Activated T-cell treated with anti-CD3 and anti-CD28 coated beads, Interleukin-2, amount 50 U/mL, for 4 hours (primary cell): ENCODE results near the gene OR6B3. TPM values are rescaled to one million over a fixed set of nuclear protein-coding genes. Genes with fewer than 3 reads are reported as not detected.
"Not testable (repeated sequence)": the region's sequence is repeated elsewhere in the genome, so short reads cannot be mapped to it uniquely, and the experiment has no call there.

Experiments used
- ATAC-seq, 2 donors: fragments of 200-7000 bp; cut with Tn5 transposase; one replicate each; pipeline ENCODE4 v1.10.0; 2021
- DNase-seq: peaks from one replicate; pipeline ENCODE4 v3.0.0-alpha.2; 2020
- H3K27me3 Mint-ChIP-seq: one replicate; pipeline ENCODE4 v1.8.0; 2021; ENCODE audit warnings: low read depth, mixed read lengths
- H3K36me3 Mint-ChIP-seq: one replicate; pipeline ENCODE4 v1.8.0; 2022; ENCODE audit warnings: mixed read lengths; ENCODE audit not compliant: insufficient read depth
- H3K4me1 Mint-ChIP-seq: one replicate; pipeline ENCODE4 v1.8.0; 2021; ENCODE audit warnings: low read depth, mixed read lengths
- H3K4me3 Mint-ChIP-seq: one replicate; pipeline ENCODE4 v1.8.0; 2021; ENCODE audit warnings: mild to moderate bottlenecking, moderate library complexity, mixed read lengths
- H3K9me3 Mint-ChIP-seq: one replicate; pipeline ENCODE4 v1.8.0; 2021; ENCODE audit warnings: mixed read lengths
- total RNA-seq, 3 donors: library from RNA; stranded (reverse); gene quantifications; one replicate each; pipeline ENCODE4 v1.2.1, GENCODE V29; 2021

Gene OR6B3
- total RNA-seq, 3 donors from 2014 or later = not detected

DNA sequence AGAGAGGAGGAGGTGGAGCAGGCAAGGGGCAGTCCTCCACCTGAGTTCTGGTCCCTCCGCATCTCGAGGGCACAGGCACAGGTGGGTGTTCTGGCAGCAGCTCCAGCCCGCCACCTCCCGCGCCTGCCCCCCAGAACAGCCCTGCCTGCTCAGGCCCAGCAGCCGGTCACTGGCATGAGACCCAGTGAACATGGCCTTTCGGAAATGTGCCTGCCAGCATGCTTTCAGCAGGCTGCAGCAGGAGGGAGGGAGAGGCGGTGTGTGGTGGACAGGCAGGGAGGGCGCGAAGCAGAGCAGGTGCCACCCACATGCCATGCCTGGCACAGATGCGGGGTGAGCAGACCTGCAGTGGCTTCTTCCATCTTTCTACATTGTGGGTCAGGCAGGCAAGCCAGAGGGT, 3.4 kb upstream of the OR6B3 start:
- H3K4me1 Mint-ChIP-seq = no peaks in the 10 kb centered on the region
- ATAC-seq (no peak), DNase-seq (no peak)
- H3K36me3 Mint-ChIP-seq = no peaks in the 10 kb centered on the region
- H3K27me3 Mint-ChIP-seq = peaks cover 50% of the 10 kb centered on the region
- no peak overlapping the region for H3K4me3 Mint-ChIP-seq
- no peaks in the 10 kb centered on the region for H3K9me3 Mint-ChIP-seq

DNA sequence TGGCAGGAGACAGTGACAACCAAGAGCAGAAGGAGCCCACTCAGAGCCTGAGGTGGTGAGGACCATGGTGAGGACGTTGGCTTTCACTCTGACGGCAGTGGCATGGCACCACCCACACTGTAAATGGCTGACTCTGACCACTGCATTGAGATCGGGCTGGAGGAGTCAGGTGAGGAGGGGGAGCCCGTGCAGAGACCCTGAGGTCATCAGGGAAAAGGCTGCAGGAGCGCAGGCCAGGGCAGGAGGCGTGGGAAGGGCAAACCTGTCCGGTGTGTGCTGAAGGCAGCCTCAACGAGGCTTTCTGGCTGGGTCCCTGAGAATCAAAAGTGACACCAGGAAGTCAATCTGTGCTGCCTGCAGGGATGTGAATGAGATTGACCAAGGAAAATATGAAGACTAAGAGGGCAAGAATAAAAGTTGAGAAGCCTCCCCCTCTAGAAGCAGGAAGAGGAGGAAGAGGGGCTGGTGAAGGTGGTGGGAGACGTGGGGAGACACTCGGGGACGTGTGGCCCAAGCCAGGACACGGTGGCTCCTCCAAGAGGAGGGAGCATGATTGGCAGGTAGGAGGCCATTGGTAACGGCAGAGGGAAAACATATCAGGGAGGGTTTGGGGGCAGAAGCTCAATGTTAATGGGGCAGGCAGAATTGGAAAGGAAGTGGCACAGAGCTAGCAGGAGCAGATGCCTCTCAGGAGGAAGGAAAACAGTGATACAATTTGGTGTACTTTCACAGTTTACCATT, 2.0 kb upstream of the OR6B3 start:
- no peak for ATAC-seq
- Mint-ChIP-seq H3K27me3 (peaks cover 50% of the 10 kb centered on the region), H3K4me3 (no peak overlapping the region)

GRCh38 chr2:240052524-240052923, 797 bp downstream of the OR6B3 start:
- H3K4me1 Mint-ChIP-seq = no peaks in the 10 kb centered on the region
- H3K27me3 Mint-ChIP-seq = peaks cover 47% of the 10 kb centered on the region
- no peak for DNase-seq
- no peaks in the 10 kb centered on the region for H3K36me3 Mint-ChIP-seq
- ATAC-seq = no peak
- H3K4me3 Mint-ChIP-seq = no peak overlapping the region
- no peaks in the 10 kb centered on the region for H3K9me3 Mint-ChIP-seq

More for the DNA sequence above, 2.0 kb upstream of the OR6B3 start:
- no peak for DNase-seq
- H3K36me3 Mint-ChIP-seq = no peaks in the 10 kb centered on the region
- H3K4me1 Mint-ChIP-seq = no peaks in the 10 kb centered on the region
- H3K9me3 Mint-ChIP-seq = no peaks in the 10 kb centered on the region

DNA sequence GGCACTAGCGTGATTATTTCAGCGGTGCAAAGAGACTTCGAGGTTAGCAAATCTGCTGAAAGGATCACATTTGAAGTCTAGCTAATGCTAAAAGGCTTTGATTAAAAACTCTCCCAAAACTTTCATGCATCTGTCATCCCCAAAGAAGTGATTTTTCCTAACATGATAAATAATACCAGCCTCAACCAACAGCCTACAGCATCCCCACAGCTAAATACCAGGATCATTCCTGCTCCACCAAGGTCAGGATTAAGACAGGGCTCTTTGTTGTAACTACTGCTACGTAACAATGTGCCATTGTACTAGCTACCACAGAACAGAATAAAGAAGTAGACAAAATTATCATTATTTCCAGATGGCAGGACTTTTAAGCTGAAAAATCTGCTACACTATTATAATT, 1.6 kb downstream of the OR6B3 start:
- Mint-ChIP-seq H3K4me1 (no peaks in the 10 kb centered on the region), H3K27me3 (peaks cover 49% of the 10 kb centered on the region), H3K9me3 (no peaks in the 10 kb centered on the region), H3K36me3 (no peaks in the 10 kb centered on the region), H3K4me3 (no peak overlapping the region)
- no peak for ATAC-seq
- no peak for DNase-seq

DNA sequence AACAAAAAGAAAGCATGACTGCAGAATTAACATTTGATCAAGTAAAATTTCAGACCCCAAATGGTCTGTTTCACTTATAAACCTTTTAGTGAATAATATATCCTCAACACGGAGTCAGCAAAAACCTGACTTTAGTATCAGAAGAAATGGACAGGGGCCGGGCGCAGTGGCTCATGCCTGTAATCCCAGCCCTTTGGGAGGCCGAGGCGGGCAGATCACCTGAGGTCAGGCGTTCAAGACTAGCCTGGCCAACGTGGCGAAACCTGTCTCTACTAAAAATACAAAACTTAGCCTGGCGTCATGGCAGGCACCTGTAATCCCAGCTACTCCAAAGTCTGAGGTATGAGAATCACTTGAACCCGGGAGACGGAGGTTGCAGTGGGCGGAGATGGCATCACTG, 3.0 kb downstream of the OR6B3 start:
- DNase-seq = no peak
- ATAC-seq = no peak
- no peaks in the 10 kb centered on the region for H3K9me3 Mint-ChIP-seq
- no peak overlapping the region for H3K4me3 Mint-ChIP-seq
- peaks cover 43% of the 10 kb centered on the region for H3K27me3 Mint-ChIP-seq
- H3K4me1 Mint-ChIP-seq = no peaks in the 10 kb centered on the region
- no peaks in the 10 kb centered on the region for H3K36me3 Mint-ChIP-seq

- no peaks in the 10 kb centered on the region for H3K9me3 Mint-ChIP-seq
These were observed 5.1 kb downstream of the OR6B3 start for GRCh38 chr2:240048237-240048636.

GRCh38 chr2:240045098-240045497, 8.2 kb downstream of the OR6B3 start:
- no peaks in the 10 kb centered on the region for H3K9me3 Mint-ChIP-seq
- no peak for DNase-seq
- H3K4me3 Mint-ChIP-seq = no peak overlapping the region
- peaks cover 38% of the 10 kb centered on the region for H3K27me3 Mint-ChIP-seq
- H3K36me3 Mint-ChIP-seq = no peaks in the 10 kb centered on the region
- H3K4me1 Mint-ChIP-seq = no peaks in the 10 kb centered on the region
- ATAC-seq = no peak

More at GRCh38 chr2:240048237-240048636, 5.1 kb downstream of the OR6B3 start:
- Mint-ChIP-seq H3K4me3 (no peak overlapping the region), H3K27me3 (peaks cover 40% of the 10 kb centered on the region), H3K4me1 (no peaks in the 10 kb centered on the region), H3K36me3 (no peaks in the 10 kb centered on the region)
- DNase-seq (no peak), ATAC-seq (no peak)

GRCh38 chr2:240044096-240044495, 9.2 kb downstream of the OR6B3 start:
- not testable (repeated sequence) for ATAC-seq, H3K9me3 Mint-ChIP-seq, H3K4me3 Mint-ChIP-seq, DNase-seq, H3K4me1 Mint-ChIP-seq, H3K36me3 Mint-ChIP-seq
- peaks cover 35% of the 10 kb centered on the region for H3K27me3 Mint-ChIP-seq

DNA sequence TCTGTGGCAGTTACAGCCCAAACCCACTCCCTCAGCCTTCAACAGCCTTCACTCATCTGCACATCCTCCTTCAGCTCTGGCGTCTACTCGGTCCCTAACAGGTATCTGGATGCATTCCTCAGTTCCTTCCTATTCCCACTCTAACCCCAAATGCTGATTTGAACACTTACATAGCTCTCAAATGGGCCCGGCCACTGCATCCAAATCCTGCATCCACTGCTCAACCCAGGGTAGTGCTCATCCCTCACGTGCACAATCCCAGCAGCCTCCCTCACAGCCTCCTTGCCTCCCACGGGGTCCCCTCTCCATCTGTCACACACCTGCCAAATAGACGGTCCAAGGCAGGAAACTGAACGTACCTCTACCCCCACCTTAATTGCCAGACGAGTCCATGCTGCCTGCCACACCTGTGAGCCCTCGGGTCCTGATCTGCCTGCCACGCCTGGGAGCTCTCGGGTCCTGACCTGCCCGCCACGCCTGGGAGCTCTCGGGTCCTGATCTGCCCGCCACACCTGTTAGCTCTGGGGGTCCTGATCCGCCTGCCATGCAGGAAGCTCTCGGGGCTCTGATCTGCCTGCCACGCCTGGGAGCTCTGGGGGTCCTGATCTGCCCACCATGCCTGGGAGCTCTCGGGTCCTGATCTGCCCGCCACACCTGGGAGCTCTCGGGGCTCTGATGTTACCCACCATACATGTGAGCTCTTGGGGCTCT, 9.9 kb downstream of the OR6B3 start:
- Mint-ChIP-seq H3K9me3 (no peaks in the 10 kb centered on the region), H3K4me1 (no peaks in the 10 kb centered on the region), H3K4me3 (no peak overlapping the region), H3K36me3 (no peaks in the 10 kb centered on the region), H3K27me3 (peaks cover 33% of the 10 kb centered on the region)
- no peak for DNase-seq
- ATAC-seq = no peak

DNA sequence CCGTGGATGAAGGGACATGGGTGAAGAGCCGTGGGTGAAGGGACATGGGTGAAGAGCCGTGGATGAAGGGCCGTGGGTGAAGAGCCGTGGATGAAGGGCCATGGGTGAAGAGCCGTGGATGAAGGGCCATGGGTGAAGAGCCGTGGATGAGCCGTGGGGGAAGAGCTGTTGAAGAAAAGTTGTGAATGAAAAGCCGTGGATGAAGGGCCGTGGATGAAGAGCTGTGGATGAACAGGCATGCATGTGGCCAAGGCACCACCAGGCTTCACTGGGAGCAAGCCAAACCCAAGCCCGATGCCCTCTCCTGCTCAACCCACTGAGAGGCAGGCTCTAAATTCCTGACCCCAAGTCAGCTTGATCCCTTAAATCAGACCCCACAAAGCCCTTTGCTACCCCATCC, 10.6 kb downstream of the OR6B3 start:
- Mint-ChIP-seq H3K4me3 (no peak overlapping the region), H3K9me3 (no peaks in the 10 kb centered on the region), H3K4me1 (no peaks in the 10 kb centered on the region), H3K27me3 (peaks cover 32% of the 10 kb centered on the region), H3K36me3 (no peaks in the 10 kb centered on the region)
- no peak for DNase-seq
- no peak for ATAC-seq

GRCh38 chr2:240041363-240041762, 12.0 kb downstream of the OR6B3 start:
- H3K4me3 Mint-ChIP-seq = no peak overlapping the region
- DNase-seq (no peak), ATAC-seq (no peak)
- H3K36me3 Mint-ChIP-seq = no peaks in the 10 kb centered on the region
- no peaks in the 10 kb centered on the region for H3K4me1 Mint-ChIP-seq
- H3K9me3 Mint-ChIP-seq = no peaks in the 10 kb centered on the region
- peaks cover 29% of the 10 kb centered on the region for H3K27me3 Mint-ChIP-seq

DNA sequence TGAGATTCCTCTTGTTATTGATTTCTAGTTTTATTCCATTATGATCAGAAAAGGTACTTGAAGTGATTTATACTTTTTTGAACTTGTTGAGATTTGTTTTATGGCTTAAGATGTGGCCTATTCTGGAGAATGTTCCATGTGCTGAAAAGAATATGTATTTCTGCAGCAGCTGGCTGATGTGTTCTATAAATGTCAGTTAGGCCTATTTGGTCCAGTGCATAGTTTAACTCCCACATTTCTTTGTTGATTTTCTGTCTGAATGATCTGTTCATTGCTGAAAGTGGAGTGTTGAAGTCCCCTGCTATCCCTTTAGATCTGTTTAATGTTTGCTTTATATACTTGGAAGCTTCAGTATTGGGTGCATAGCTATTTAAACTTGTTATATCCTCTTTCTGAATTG, 16.0 kb downstream of the OR6B3 start:
- Mint-ChIP-seq H3K4me1 (no peaks in the 10 kb centered on the region), H3K36me3 (no peaks in the 10 kb centered on the region), H3K27me3 (peaks cover 23% of the 10 kb centered on the region), H3K9me3 (no peaks in the 10 kb centered on the region), H3K4me3 (no peak overlapping the region)
- DNase-seq (no peak), ATAC-seq (no peak)

GRCh38 chr2:240033330-240033678, 20.0 kb downstream of the OR6B3 start:
- ATAC-seq = no peak

DNA sequence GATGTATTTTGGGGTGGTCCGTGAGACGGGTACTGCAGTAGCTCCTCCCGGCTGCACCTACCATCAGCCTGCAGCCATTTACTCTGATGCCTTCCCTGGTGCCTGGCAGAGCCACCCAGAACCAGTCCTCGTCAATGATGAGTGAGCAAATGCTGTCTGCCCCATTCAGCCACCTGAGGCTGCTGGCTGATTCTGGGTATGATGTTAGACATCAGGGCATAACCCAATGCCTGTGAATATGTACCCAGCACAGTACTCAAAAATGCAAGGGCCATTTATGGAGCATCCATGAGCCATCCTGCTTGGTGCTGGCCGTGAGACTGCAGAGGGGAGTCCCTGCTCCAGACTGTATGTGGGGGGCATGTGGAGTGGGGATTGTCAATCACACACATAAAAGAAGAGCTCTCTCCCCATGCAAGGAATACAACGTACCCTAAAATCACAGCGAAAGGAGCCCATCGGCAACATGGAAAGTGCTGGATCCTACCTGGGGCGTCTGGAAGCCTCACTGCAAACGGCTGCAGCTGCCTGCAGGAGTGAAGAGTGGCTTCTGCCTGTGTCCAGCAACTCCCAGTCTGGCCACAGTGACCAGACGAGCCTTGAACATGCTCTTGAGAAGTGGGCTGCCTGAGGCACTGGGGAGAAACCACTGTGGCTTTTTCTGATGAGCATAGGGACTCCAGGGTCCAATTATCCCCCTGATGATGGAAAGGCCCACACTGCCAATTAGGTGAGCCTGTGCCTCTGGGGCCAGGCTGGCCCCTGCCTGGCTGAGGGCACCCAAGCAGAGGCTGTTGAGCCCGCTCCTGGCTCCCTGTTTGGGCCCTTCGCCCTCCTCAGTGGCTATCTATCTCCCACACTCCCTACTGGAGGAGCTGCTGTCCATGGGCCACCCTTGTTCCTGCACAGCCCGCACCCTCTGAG, 20.7 kb downstream of the OR6B3 start:
- Mint-ChIP-seq H3K36me3 (no peaks in the 10 kb centered on the region), H3K4me1 (no peaks in the 10 kb centered on the region)

More at GRCh38 chr2:240033330-240033678, 20.0 kb downstream of the OR6B3 start:
- peaks cover 28% of the 10 kb centered on the region for H3K27me3 Mint-ChIP-seq
- no peak overlapping the region for H3K4me3 Mint-ChIP-seq
- no peak for DNase-seq
- no peaks in the 10 kb centered on the region for H3K9me3 Mint-ChIP-seq
- no peaks in the 10 kb centered on the region for H3K4me1 Mint-ChIP-seq
- no peaks in the 10 kb centered on the region for H3K36me3 Mint-ChIP-seq

More for the DNA sequence above, 20.7 kb downstream of the OR6B3 start:
- no peak overlapping the region for H3K4me3 Mint-ChIP-seq
- no peaks in the 10 kb centered on the region for H3K9me3 Mint-ChIP-seq
- H3K27me3 Mint-ChIP-seq = peaks cover 27% of the 10 kb centered on the region
- no peak for DNase-seq
- ATAC-seq = no peak
